SK-N-SH treated with all-trans-retinoic acid at 6 μM for 48 hours (cell line): ENCODE data around the gene EFCAB9.

ENCODE experiments used
- ATAC-seq: fragments of 200-7000 bp; cut with Tn5 transposase; 3 replicates; pipeline ENCODE4 v1.9.1; 2020; ENCODE audit warnings: mild to moderate bottlenecking, moderate library complexity
- ARNTL ChIP-seq: fragments of 450-650 bp; formaldehyde crosslinking; IDR thresholded peaks from 2 replicates; pipeline ENCODE4 v1.5.0; 2020; ENCODE audit warnings: low read depth, mild to moderate bottlenecking, moderate library complexity, borderline replicate concordance
- BACH2 ChIP-seq: fragments of 250-450 bp; sonication (Bioruptor Pico); IDR thresholded peaks from 2 replicates; pipeline ENCODE4 v1.9.0; 2021; ENCODE audit warnings: mild to moderate bottlenecking, borderline replicate concordance
- CSDC2 ChIP-seq: fragments of 250-450 bp; sonication (Bioruptor Pico); IDR thresholded peaks from 2 replicates; pipeline ENCODE4 v1.5.0; 2020; ENCODE audit warnings: mild to moderate bottlenecking, moderate library complexity
- ESRRG ChIP-seq: fragments of 250-450 bp; sonication (Bioruptor Pico); IDR thresholded peaks from 2 replicates; pipeline ENCODE4 v1.6.1; 2021; ENCODE audit warnings: mild to moderate bottlenecking
- GLIS3 ChIP-seq: fragments of 250-450 bp; sonication (Bioruptor Pico); IDR thresholded peaks from 2 replicates; pipeline ENCODE4 v1.5.0; 2020; ENCODE audit warnings: mild to moderate bottlenecking, moderate library complexity
- OSR1 ChIP-seq: fragments of 250-450 bp; sonication (Bioruptor Pico); IDR thresholded peaks from 2 replicates; pipeline ENCODE4 v1.8.0; 2022; ENCODE audit warnings: moderate library complexity, mild to moderate bottlenecking, inconsistent platforms
- PPARA ChIP-seq: fragments of 250-450 bp; sonication (Bioruptor Pico); IDR thresholded peaks from 2 replicates; pipeline ENCODE4 v1.5.0; 2020; ENCODE audit warnings: mild to moderate bottlenecking, borderline replicate concordance
- RARB ChIP-seq: fragments of 250-450 bp; sonication (Bioruptor Pico); IDR thresholded peaks from 2 replicates; pipeline ENCODE4 v1.8.0; 2021; ENCODE audit warnings: mild to moderate bottlenecking, moderate library complexity
- SNAI2 ChIP-seq: fragments of 250-450 bp; sonication (Bioruptor Pico); IDR thresholded peaks from 2 replicates; pipeline ENCODE4 v1.5.0; 2020; ENCODE audit warnings: mild to moderate bottlenecking, moderate library complexity
- TCF4 ChIP-seq: fragments of 250-450 bp; sonication (Bioruptor Pico); IDR thresholded peaks from 2 replicates; pipeline ENCODE4 v1.8.0; 2021; ENCODE audit warnings: mild to moderate bottlenecking, moderate library complexity, borderline replicate concordance
- TOX ChIP-seq: fragments of 250-450 bp; sonication (Bioruptor Pico); IDR thresholded peaks from 2 replicates; pipeline ENCODE4 v1.8.0; 2021; ENCODE audit warnings: mild to moderate bottlenecking, moderate library complexity, borderline replicate concordance
- ZC3H10 ChIP-seq: fragments of 250-450 bp; sonication (Bioruptor Pico); IDR thresholded peaks from 2 replicates; pipeline ENCODE4 v1.5.1; 2021; ENCODE audit warnings: mild to moderate bottlenecking, moderate library complexity
- ZFP3 ChIP-seq: fragments of 250-450 bp; sonication (Bioruptor Pico); IDR thresholded peaks from 2 replicates; pipeline ENCODE4 v1.5.0; 2020; ENCODE audit warnings: mild to moderate bottlenecking, moderate library complexity
- ZFP30 ChIP-seq: fragments of 450-650 bp; formaldehyde crosslinking; IDR thresholded peaks from 2 replicates; pipeline ENCODE4 v1.5.0; 2022; ENCODE audit warnings: mild to moderate bottlenecking, moderate library complexity
- ZNF565 ChIP-seq: fragments of 450-650 bp; formaldehyde crosslinking; conservative IDR thresholded peaks from 2 replicates; pipeline ENCODE4 v1.5.0; 2020; ENCODE audit warnings: low read depth, mild to moderate bottlenecking, moderate library complexity
- ZNF8 ChIP-seq: fragments of 450-650 bp; formaldehyde crosslinking; IDR thresholded peaks from 2 replicates; pipeline ENCODE4 v1.5.0; 2020; ENCODE audit warnings: mild to moderate bottlenecking, moderate library complexity
- TF ChIP-seq, protein P1 (sequence below): fragments of 250-450 bp; sonication (Bioruptor Pico); IDR thresholded peaks from 2 replicates; pipeline ENCODE4 v1.8.0; 2020; ENCODE audit warnings: mild to moderate bottlenecking, moderate library complexity, borderline replicate concordance
- TF ChIP-seq, protein P2 (sequence below): fragments of 250-450 bp; sonication (Bioruptor Pico); IDR thresholded peaks from 2 replicates; pipeline ENCODE4 v1.5.1; 2021; ENCODE audit warnings: mild to moderate bottlenecking, moderate library complexity
- TF ChIP-seq, protein P3 (sequence below): fragments of 250-450 bp; sonication (Bioruptor Pico); IDR thresholded peaks from 2 replicates; pipeline ENCODE4 v1.5.1; 2020; ENCODE audit warnings: low read depth, mild to moderate bottlenecking, moderate library complexity
- TF ChIP-seq, protein P4 (sequence below): fragments of 250-450 bp; sonication (Bioruptor Pico); IDR thresholded peaks from 2 replicates; pipeline ENCODE4 v1.8.0; 2021; ENCODE audit warnings: low read depth, mild to moderate bottlenecking, moderate library complexity, borderline replicate concordance

The EFCAB9 gene

DNA sequence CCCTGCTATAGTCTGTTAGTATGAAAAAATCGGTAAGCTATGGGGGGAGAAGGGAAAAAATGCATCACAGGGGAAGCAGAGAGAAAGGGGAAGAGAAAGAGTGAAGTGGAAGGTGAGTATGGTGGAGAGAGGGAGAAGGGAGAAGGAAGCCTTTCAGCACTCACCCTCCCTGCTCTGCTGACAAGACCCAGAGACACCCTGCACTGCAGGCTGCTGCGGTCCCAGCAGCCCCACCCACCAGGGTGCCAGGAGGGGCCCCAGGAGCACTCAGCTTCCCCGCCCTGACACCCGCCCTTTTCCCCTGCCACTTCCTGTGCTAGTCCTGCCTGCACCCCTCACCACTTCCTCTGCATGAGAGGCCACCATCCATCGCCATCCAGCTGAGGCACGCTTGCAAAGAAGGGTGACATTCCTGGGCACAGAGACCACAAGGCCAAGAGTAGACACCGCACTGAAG lies 18.7 kb upstream of the EFCAB9 start (continued):
- TF ChIP-seq ESRRG (no peak), RARB (no peak), ZC3H10 (CRISPR knock-in tag) (no peak), ZFP3 (CRISPR knock-in tag) (no peak), ZNF8 (CRISPR knock-in tag) (no peak), CSDC2 (no peak), ARNTL (CRISPR knock-in tag) (no peak)

DNA sequence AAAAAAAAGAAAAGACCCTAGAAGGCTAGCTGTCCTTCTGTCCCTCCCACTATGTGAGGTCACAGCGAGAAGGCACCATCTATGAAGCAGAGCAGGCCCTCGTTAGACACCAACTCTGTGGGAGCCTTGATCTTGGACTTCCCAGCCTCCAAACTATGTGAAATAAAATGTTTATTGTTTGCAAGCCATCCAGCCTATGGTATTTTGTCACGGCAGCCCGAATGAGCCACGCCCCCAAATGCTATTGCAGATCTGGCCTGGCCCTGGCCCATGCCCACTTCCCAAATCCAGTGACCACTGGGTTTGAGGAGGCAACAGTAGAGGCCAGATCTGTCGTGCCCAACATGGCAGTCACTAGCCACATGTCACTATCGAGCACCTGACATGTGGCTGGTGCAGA lies 16.8 kb upstream of the EFCAB9 start:
- TF ChIP-seq TOX (CRISPR knock-in tag) (no peak), RARB (no peak), SNAI2 (CRISPR knock-in tag) (no peak), CSDC2 (no peak), ZNF565 (CRISPR knock-in tag) (no peak)
- no peak for ATAC-seq

DNA sequence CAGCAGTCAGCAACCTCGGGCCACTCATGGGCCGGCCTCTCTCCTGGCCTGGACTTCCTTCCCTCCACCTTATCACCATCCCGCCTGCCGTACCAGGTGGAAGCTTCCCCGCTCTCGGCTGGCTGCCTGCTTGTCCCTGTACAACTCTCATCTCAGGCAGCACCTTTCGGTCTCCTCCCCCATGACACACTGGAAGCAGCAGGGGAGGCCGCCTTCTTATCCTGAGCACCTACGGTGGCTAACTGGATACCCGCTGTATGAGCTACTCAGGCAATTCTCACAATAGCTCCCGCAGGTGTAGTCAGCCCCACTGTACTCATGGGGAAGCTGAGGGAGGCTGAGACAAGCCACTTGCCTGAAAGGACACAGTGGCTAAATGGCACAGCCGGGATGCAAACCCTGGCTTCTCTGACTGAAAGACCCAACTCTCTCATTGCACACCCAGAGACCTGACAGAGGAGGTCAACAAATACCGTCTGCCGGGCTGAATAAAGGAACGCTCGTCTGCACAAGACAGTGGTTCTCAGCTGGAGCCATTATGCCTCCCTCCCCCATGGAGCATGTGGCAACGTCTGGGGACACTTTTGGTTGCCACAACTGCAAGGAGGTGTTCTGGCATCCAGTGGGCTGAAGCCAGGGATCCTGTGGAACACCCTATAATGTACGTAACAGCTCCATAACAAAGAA lies 15.5 kb upstream of the EFCAB9 start:
- no peak for ATAC-seq
- no peak for TF ChIP-seq ZFP30 (CRISPR knock-in tag)
- TF ChIP-seq ZNF8 (CRISPR knock-in tag), result no peak
- TF ChIP-seq ESRRG, result no peak
- TF ChIP-seq, protein P1, sequence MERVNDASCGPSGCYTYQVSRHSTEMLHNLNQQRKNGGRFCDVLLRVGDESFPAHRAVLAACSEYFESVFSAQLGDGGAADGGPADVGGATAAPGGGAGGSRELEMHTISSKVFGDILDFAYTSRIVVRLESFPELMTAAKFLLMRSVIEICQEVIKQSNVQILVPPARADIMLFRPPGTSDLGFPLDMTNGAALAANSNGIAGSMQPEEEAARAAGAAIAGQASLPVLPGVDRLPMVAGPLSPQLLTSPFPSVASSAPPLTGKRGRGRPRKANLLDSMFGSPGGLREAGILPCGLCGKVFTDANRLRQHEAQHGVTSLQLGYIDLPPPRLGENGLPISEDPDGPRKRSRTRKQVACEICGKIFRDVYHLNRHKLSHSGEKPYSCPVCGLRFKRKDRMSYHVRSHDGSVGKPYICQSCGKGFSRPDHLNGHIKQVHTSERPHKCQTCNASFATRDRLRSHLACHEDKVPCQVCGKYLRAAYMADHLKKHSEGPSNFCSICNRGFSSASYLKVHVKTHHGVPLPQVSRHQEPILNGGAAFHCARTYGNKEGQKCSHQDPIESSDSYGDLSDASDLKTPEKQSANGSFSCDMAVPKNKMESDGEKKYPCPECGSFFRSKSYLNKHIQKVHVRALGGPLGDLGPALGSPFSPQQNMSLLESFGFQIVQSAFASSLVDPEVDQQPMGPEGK, result no peak
- no peak for TF ChIP-seq BACH2 (CRISPR knock-in tag)
- TF ChIP-seq OSR1 (CRISPR knock-in tag), result no peak
- TF ChIP-seq PPARA (CRISPR knock-in tag), result no peak
- TF ChIP-seq ZC3H10 (CRISPR knock-in tag), result no peak
- no peak for TF ChIP-seq TCF4 (CRISPR knock-in tag)
- TF ChIP-seq ZFP3 (CRISPR knock-in tag), result no peak
- no peak for TF ChIP-seq ARNTL (CRISPR knock-in tag)
- no peak for TF ChIP-seq GLIS3
- TF ChIP-seq, protein P2, sequence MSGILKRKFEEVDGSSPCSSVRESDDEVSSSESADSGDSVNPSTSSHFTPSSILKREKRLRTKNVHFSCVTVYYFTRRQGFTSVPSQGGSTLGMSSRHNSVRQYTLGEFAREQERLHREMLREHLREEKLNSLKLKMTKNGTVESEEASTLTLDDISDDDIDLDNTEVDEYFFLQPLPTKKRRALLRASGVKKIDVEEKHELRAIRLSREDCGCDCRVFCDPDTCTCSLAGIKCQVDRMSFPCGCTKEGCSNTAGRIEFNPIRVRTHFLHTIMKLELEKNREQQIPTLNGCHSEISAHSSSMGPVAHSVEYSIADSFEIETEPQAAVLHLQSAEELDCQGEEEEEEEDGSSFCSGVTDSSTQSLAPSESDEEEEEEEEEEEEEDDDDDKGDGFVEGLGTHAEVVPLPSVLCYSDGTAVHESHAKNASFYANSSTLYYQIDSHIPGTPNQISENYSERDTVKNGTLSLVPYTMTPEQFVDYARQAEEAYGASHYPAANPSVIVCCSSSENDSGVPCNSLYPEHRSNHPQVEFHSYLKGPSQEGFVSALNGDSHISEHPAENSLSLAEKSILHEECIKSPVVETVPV (CRISPR knock-in tag), result no peak
- TF ChIP-seq, protein P3, sequence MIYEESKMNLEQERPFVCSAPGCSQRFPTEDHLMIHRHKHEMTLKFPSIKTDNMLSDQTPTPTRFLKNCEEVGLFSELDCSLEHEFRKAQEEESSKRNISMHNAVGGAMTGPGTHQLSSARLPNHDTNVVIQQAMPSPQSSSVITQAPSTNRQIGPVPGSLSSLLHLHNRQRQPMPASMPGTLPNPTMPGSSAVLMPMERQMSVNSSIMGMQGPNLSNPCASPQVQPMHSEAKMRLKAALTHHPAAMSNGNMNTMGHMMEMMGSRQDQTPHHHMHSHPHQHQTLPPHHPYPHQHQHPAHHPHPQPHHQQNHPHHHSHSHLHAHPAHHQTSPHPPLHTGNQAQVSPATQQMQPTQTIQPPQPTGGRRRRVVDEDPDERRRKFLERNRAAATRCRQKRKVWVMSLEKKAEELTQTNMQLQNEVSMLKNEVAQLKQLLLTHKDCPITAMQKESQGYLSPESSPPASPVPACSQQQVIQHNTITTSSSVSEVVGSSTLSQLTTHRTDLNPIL, result no peak
- TF ChIP-seq RARB, result no peak

DNA sequence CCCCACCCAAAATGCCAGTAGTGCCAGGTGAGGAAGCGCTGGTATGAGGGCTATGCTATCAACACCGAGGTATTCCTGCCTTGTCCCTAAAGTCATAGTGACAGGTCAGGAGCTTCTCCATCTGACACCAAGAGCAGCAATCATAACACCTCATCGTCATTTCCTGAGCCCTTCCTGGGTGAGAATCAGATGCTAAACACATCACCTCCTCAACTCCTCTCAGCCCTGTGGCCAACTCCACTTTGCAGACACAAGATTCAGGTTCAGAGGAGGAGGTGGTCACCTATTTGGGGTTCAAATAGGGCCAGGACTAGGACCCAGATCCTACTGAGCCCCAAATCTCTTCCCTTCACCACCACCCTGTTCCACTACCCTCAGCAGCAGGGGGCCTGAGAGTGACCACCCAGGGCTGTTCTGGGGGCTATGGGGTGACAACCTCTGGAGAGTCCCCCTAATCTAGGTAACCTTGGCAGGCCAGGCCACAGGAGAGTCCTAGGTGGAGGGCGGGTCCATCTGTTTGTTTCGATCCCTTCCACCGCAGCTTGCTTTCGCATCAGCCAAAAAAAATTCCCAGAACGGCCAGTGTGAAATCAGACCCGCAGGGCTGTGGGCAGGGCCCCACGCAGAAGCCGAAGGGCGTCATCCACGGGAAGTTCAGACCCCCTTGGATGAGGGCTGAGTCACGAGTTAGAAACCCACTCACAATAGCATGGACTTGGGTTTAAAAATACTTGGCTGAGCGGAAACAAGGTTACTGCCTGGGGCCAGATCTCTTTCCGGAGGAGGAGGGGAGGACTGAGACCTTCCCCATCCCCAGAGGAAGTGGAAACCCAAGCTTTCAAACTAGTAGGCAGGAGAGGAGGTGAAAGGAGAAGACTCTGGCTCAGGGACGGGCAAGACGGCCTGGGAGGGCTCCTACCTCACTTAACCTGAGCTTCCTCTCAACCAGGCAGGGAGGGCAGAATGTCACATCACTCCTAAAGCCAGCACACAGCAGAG lies 14.7 kb upstream of the EFCAB9 start:
- ATAC-seq, result no peak
- TF ChIP-seq ZFP3 (CRISPR knock-in tag), result no peak
- TF ChIP-seq, protein P4, sequence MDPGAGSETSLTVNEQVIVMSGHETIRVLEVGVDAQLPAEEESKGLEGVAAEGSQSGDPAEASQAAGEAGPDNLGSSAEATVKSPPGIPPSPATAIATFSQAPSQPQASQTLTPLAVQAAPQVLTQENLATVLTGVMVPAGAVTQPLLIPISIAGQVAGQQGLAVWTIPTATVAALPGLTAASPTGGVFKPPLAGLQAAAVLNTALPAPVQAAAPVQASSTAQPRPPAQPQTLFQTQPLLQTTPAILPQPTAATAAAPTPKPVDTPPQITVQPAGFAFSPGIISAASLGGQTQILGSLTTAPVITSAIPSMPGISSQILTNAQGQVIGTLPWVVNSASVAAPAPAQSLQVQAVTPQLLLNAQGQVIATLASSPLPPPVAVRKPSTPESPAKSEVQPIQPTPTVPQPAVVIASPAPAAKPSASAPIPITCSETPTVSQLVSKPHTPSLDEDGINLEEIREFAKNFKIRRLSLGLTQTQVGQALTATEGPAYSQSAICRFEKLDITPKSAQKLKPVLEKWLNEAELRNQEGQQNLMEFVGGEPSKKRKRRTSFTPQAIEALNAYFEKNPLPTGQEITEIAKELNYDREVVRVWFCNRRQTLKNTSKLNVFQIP (CRISPR knock-in tag), result no peak
- no peak for TF ChIP-seq ZNF8 (CRISPR knock-in tag)
- no peak for TF ChIP-seq ZFP30 (CRISPR knock-in tag)
- TF ChIP-seq ZNF565 (CRISPR knock-in tag), result no peak
- TF ChIP-seq ESRRG, result no peak
- TF ChIP-seq, protein P2 (CRISPR knock-in tag), result no peak
- no peak for TF ChIP-seq SNAI2 (CRISPR knock-in tag)
- TF ChIP-seq GLIS3, result no peak
- TF ChIP-seq ARNTL (CRISPR knock-in tag), result no peak
- TF ChIP-seq, protein P3, result no peak
